ENCODE data around the gene PRDM15. TPM values are rescaled to one million over a fixed set of nuclear protein-coding genes. Genes with fewer than 3 reads are reported as not detected.

The PRDM15 gene
- total RNA-seq, 1 donor from 2014 or later: 16.2 TPM

DNA sequence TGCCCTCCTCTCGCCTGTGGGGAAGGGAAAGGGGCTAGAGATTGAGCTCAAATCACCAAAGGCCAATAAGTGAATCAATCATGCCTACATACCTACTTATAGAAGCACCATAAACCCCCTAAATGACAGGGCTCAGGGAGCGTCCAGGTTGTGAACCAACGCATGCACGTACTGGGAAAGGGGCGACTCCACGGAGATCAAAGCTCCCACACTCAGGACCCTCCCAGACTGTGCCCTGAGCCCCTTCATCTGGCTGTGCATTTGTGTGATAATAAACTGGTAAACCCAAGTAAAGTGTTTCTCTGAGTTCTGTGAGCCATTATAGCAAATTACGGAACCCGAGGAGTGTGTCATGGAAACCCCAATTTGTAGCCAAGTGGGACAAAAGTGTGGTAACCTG is 23.8 kb upstream of the PRDM15 start:
- DNase-seq (ENCODE audit: low spot score): no peak
- H3K9me3 Mint-ChIP-seq: no peaks in the 10 kb centered on the region
- no peaks in the 10 kb centered on the region for H3K27me3 Mint-ChIP-seq (ENCODE audit: low read depth)
- H3K4me3 Mint-ChIP-seq (ENCODE audit: low read depth): no peak overlapping the region
- H3K4me1 Mint-ChIP-seq (ENCODE audit: low read depth): peaks cover 25% of the 10 kb centered on the region
- peaks cover 20% of the 10 kb centered on the region for H3K36me3 Mint-ChIP-seq (ENCODE audit: low read depth)
- H3K27ac Mint-ChIP-seq: no peak overlapping the region
- intact Hi-C loops (cut with micrococcal nuclease): no loop called here

GRCh38 chr21:41901782-41902181 is 22.6 kb upstream of the PRDM15 start:
- H3K27me3 Mint-ChIP-seq (ENCODE audit: low read depth): no peaks in the 10 kb centered on the region
- H3K9me3 Mint-ChIP-seq: no peaks in the 10 kb centered on the region
- H3K4me3 Mint-ChIP-seq (ENCODE audit: low read depth): no peak overlapping the region
- intact Hi-C loops (cut with micrococcal nuclease): loop anchor here (2.0 kb wide), 3 partner anchors 21 to 161 kb away; no protein-coding TSS in a partner anchor
- peak overlapping the region; percentile 47 for H3K27ac Mint-ChIP-seq
- H3K36me3 Mint-ChIP-seq (ENCODE audit: low read depth): peaks cover 20% of the 10 kb centered on the region
- H3K4me1 Mint-ChIP-seq (ENCODE audit: low read depth): peaks cover 25% of the 10 kb centered on the region
- no peak for DNase-seq (ENCODE audit: low spot score)

DNA sequence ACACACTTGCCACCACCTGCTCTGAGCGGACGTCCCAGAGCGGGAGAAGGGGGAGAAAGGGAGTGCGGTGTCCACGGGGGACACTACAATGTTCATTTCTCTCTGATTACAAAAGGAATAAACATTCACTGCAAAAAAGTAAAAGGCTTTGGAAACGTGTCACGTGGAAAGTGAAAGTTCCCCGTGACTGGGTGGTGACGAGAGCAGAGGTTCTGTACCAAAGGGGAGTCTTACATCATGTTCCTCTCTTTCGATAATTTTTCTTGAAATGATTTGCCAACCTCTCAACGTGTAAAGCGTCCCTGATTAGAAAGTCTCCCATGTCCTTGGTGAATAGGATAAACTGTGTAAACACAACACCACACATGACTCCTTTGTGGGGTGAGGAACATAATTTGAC is 22.0 kb upstream of the PRDM15 start:
- peaks cover 28% of the 10 kb centered on the region for H3K4me1 Mint-ChIP-seq (ENCODE audit: low read depth)
- intact Hi-C loops (cut with micrococcal nuclease): loop anchor here (2.0 kb wide), 3 partner anchors 22 to 162 kb away; no protein-coding TSS in a partner anchor
- H3K27ac Mint-ChIP-seq: peak overlapping the region; percentile 50
- no peaks in the 10 kb centered on the region for H3K9me3 Mint-ChIP-seq
- no peak for DNase-seq (ENCODE audit: low spot score)
- H3K27me3 Mint-ChIP-seq (ENCODE audit: low read depth): no peaks in the 10 kb centered on the region
- H3K36me3 Mint-ChIP-seq (ENCODE audit: low read depth): peaks cover 20% of the 10 kb centered on the region
- no peak overlapping the region for H3K4me3 Mint-ChIP-seq (ENCODE audit: low read depth)

- peaks cover 34% of the 10 kb centered on the region for H3K4me1 Mint-ChIP-seq (ENCODE audit: low read depth)
- peaks cover 25% of the 10 kb centered on the region for H3K36me3 Mint-ChIP-seq (ENCODE audit: low read depth)
- H3K9me3 Mint-ChIP-seq: no peaks in the 10 kb centered on the region
- H3K27me3 Mint-ChIP-seq (ENCODE audit: low read depth): no peaks in the 10 kb centered on the region
- no peak overlapping the region for H3K4me3 Mint-ChIP-seq (ENCODE audit: low read depth)
- intact Hi-C loops (cut with micrococcal nuclease): loop anchor here (2.0 kb wide), 3 partner anchors 22 to 162 kb away; no protein-coding TSS in a partner anchor
- peak overlapping the region; percentile 50 for H3K27ac Mint-ChIP-seq
- DNase-seq (ENCODE audit: low spot score): no peak
Observed at GRCh38 chr21:41900401-41900800, 21.3 kb upstream of the PRDM15 start.

DNA sequence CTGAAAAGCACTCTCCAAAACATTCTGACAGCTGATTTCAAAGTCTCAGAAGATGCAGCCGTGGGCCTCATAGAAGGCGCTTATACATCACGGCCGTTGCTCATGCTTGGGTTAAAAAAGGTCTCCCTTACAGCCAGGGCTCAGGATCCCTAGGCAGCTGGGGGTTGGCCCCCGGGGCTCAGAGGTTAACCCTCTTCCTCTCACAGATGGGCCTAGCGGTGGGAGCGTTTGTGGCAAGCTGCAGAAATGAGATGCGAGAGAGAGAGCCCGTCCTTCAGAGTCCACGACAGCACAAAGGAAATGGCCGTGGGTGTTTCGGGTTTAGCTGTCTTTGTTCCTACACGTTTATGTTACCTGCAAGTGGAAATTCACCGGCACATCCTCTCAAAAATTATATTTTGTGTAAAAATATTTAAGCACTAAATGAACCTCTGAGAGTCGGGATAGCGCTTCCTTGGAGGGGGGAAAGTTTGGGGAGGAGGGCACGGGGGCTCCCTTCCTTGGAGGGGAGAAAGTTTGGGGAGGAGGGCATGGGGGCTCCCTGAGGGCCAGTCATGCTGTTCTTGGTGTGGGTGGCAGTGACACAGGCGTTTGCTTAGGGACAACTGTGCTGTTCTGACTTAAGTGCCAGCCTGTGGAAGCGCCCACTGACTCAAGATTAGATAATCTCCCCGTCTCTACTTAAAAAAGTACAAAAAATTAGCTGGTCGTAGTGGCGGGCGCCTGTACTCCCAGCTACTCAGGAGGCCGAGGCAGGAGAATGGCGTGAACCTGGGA is 20.5 kb upstream of the PRDM15 start:
- peak overlapping the region; percentile 87 for H3K27ac Mint-ChIP-seq
- peaks cover 35% of the 10 kb centered on the region for H3K4me1 Mint-ChIP-seq (ENCODE audit: low read depth)
- intact Hi-C loops (cut with micrococcal nuclease): loop anchor here (1.0 to 2.0 kb wide), 4 partner anchors 20 to 163 kb away; partner anchors contain the start of gene PRDM15
- no peaks in the 10 kb centered on the region for H3K9me3 Mint-ChIP-seq
- H3K36me3 Mint-ChIP-seq (ENCODE audit: low read depth): peaks cover 28% of the 10 kb centered on the region
- no peaks in the 10 kb centered on the region for H3K27me3 Mint-ChIP-seq (ENCODE audit: low read depth)
- DNase-seq (ENCODE audit: low spot score): peak; percentile 33
- H3K4me3 Mint-ChIP-seq (ENCODE audit: low read depth): peak overlapping the region; percentile 26

DNA sequence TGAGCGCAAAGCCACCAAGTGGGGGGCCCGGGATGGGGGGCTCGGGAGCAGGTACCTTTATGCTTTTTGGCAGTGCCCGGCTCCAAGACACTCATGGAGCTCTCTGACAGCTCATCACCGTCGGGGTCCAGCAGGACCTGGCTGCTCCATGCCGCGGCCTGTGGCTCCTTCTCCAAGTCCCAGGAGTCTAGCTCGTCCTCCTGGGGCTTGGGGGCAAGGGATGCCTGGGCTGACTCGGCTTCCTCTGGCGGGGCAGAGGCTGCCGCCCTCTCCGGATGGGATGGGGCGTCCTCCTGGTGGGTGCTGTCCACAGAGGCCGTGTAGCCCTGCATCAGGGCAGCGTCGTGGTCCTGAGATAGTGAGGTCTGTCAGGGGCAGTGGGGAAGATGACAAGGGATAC is 19.9 kb upstream of the PRDM15 start:
- peaks cover 35% of the 10 kb centered on the region for H3K4me1 Mint-ChIP-seq (ENCODE audit: low read depth)
- no peak overlapping the region for H3K4me3 Mint-ChIP-seq (ENCODE audit: low read depth)
- peak overlapping the region; percentile 87 for H3K27ac Mint-ChIP-seq
- intact Hi-C loops (cut with micrococcal nuclease): loop anchor here (1.0 kb wide), 1 partner anchor 20 kb away; the partner anchor contains the start of gene PRDM15
- H3K36me3 Mint-ChIP-seq (ENCODE audit: low read depth): peaks cover 28% of the 10 kb centered on the region
- no peak for DNase-seq (ENCODE audit: low spot score)
- no peaks in the 10 kb centered on the region for H3K27me3 Mint-ChIP-seq (ENCODE audit: low read depth)
- no peaks in the 10 kb centered on the region for H3K9me3 Mint-ChIP-seq

- Mint-ChIP-seq H3K4me3 (ENCODE audit: low read depth) (no peak overlapping the region), H3K27ac (no peak overlapping the region), H3K27me3 (ENCODE audit: low read depth) (no peaks in the 10 kb centered on the region), H3K36me3 (ENCODE audit: low read depth) (peaks cover 28% of the 10 kb centered on the region), H3K9me3 (no peaks in the 10 kb centered on the region), H3K4me1 (ENCODE audit: low read depth) (peaks cover 35% of the 10 kb centered on the region)
- DNase-seq (ENCODE audit: low spot score): no peak
- intact Hi-C loops (cut with micrococcal nuclease): no loop called here
Observed at GRCh38 chr21:41897700-41898099, 18.6 kb upstream of the PRDM15 start.

- no peaks in the 10 kb centered on the region for H3K9me3 Mint-ChIP-seq
- DNase-seq (ENCODE audit: low spot score): no peak
- H3K27ac Mint-ChIP-seq: no peak overlapping the region
- intact Hi-C loops (cut with micrococcal nuclease): no loop called here
- peaks cover 35% of the 10 kb centered on the region for H3K4me1 Mint-ChIP-seq (ENCODE audit: low read depth)
- H3K36me3 Mint-ChIP-seq (ENCODE audit: low read depth): peaks cover 24% of the 10 kb centered on the region
- no peak overlapping the region for H3K4me3 Mint-ChIP-seq (ENCODE audit: low read depth)
- H3K27me3 Mint-ChIP-seq (ENCODE audit: low read depth): no peaks in the 10 kb centered on the region
Observed at GRCh38 chr21:41897047-41897669, 18.0 kb upstream of the PRDM15 start.

GRCh38 chr21:41895643-41896493 is 16.7 kb upstream of the PRDM15 start:
- intact Hi-C loops (cut with micrococcal nuclease): no loop called here
- H3K4me1 Mint-ChIP-seq (ENCODE audit: low read depth): peaks cover 28% of the 10 kb centered on the region
- no peaks in the 10 kb centered on the region for H3K27me3 Mint-ChIP-seq (ENCODE audit: low read depth)
- DNase-seq (ENCODE audit: low spot score): peak; percentile 28
- no peaks in the 10 kb centered on the region for H3K9me3 Mint-ChIP-seq
- H3K4me3 Mint-ChIP-seq (ENCODE audit: low read depth): no peak overlapping the region
- H3K27ac Mint-ChIP-seq: peak overlapping the region; percentile 71
- H3K36me3 Mint-ChIP-seq (ENCODE audit: low read depth): peaks cover 14% of the 10 kb centered on the region

DNA sequence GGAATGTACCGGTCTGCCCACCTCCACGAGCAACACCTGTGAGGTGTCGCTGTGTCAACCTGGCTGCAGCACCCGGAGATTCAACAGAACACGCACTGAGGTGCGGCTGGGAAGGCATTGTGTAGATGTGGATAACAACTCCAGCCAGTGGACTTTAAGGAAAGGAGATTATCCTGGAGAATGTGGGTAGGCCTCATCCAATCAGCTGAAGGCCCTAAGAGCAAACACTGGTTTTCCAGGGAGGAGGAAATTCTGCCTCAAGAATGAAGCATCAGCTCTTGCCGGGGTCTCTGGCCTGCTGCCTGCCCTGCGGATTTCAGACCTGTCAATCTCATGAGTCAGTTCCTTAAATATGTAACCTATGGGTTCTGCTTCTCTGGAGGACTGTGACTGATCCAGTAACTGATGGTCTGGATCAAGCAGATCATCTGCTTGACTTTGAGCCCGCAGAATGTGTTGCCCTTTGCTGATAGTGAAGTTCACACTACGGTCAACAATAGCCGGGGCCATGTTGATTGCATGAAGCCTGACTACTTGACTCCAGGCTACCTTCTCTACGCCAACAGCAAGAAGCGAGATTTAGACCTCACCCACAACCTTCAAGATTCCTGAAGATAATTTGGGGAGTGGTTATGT is 15.9 kb upstream of the PRDM15 start:
- no peak for DNase-seq (ENCODE audit: low spot score)
- Mint-ChIP-seq H3K27ac (no peak overlapping the region), H3K4me1 (ENCODE audit: low read depth) (peaks cover 25% of the 10 kb centered on the region), H3K9me3 (no peaks in the 10 kb centered on the region), H3K27me3 (ENCODE audit: low read depth) (no peaks in the 10 kb centered on the region), H3K36me3 (ENCODE audit: low read depth) (peaks cover 14% of the 10 kb centered on the region), H3K4me3 (ENCODE audit: low read depth) (no peak overlapping the region)
- intact Hi-C loops (cut with micrococcal nuclease): no loop called here

DNA sequence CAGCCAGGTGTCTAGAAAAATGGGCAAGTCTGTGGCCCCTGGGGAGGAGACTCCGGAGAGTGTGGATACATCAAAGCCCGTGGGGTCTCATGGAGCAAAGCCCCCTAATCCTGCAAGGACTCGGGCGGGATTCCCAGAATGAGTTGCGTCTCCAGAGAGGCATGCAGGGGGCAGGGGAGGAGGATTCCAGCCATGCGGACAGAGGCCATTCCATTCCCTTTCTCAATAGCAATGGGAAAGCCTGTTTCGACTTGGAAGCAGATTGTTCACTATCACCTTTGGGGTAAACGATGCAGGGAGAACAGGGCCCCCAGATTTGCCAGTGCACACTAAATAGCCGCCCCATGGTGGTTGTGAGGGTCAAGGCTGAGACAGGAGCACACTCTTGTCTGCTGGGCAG is 15.4 kb upstream of the PRDM15 start:
- peaks cover 13% of the 10 kb centered on the region for H3K36me3 Mint-ChIP-seq (ENCODE audit: low read depth)
- H3K4me1 Mint-ChIP-seq (ENCODE audit: low read depth): peaks cover 21% of the 10 kb centered on the region
- H3K27me3 Mint-ChIP-seq (ENCODE audit: low read depth): no peaks in the 10 kb centered on the region
- DNase-seq (ENCODE audit: low spot score): no peak
- no peak overlapping the region for H3K27ac Mint-ChIP-seq
- H3K9me3 Mint-ChIP-seq: no peaks in the 10 kb centered on the region
- H3K4me3 Mint-ChIP-seq (ENCODE audit: low read depth): no peak overlapping the region
- intact Hi-C loops (cut with micrococcal nuclease): no loop called here

GRCh38 chr21:41892726-41893125 is 13.6 kb upstream of the PRDM15 start:
- Mint-ChIP-seq H3K27ac (no peak overlapping the region), H3K27me3 (ENCODE audit: low read depth) (no peaks in the 10 kb centered on the region), H3K4me3 (ENCODE audit: low read depth) (no peak overlapping the region), H3K4me1 (ENCODE audit: low read depth) (peaks cover 10% of the 10 kb centered on the region), H3K36me3 (ENCODE audit: low read depth) (peaks cover 8% of the 10 kb centered on the region), H3K9me3 (no peaks in the 10 kb centered on the region)
- DNase-seq (ENCODE audit: low spot score): no peak
- intact Hi-C loops (cut with micrococcal nuclease): no loop called here
